VCaP (cell line): ENCODE results near the gene SLC6A11.

Experiments
- H3K27ac ChIP-seq: fragments of 450-650 bp; 2 replicates; pipeline ENCODE4 v1.5.1; 2017
- TF ChIP-seq, protein P1 (sequence below): fragments of 450-650 bp; conservative IDR thresholded peaks from 2 replicates; pipeline ENCODE4 v1.5.1; 2017; ENCODE audit warnings: mild to moderate bottlenecking, moderate library complexity

The SLC6A11 gene

DNA sequence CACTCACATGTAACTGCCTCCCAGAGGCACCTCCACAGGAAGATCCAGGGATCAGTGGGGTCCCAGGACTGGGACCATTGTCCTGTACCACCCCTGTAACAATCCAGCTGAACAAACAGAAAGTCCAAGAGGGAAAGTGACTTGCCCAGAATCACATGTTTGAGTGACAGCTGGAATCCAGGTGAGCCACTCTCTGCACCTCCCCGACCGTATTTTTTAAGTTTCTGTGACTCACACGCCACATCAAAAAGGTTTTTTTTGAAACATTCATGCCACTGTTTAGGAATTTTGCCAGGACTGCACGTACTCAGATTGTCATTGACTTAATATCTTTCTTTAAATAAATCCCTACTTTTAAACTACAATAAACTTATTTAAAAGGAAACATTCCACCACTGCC lies 166.8 kb downstream of the SLC6A11 start:
- peak overlapping the region; percentile 19; the same call in 1 of the 2 replicates for H3K27ac ChIP-seq
- TF ChIP-seq, protein P1, sequence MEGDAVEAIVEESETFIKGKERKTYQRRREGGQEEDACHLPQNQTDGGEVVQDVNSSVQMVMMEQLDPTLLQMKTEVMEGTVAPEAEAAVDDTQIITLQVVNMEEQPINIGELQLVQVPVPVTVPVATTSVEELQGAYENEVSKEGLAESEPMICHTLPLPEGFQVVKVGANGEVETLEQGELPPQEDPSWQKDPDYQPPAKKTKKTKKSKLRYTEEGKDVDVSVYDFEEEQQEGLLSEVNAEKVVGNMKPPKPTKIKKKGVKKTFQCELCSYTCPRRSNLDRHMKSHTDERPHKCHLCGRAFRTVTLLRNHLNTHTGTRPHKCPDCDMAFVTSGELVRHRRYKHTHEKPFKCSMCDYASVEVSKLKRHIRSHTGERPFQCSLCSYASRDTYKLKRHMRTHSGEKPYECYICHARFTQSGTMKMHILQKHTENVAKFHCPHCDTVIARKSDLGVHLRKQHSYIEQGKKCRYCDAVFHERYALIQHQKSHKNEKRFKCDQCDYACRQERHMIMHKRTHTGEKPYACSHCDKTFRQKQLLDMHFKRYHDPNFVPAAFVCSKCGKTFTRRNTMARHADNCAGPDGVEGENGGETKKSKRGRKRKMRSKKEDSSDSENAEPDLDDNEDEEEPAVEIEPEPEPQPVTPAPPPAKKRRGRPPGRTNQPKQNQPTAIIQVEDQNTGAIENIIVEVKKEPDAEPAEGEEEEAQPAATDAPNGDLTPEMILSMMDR: no peak

DNA sequence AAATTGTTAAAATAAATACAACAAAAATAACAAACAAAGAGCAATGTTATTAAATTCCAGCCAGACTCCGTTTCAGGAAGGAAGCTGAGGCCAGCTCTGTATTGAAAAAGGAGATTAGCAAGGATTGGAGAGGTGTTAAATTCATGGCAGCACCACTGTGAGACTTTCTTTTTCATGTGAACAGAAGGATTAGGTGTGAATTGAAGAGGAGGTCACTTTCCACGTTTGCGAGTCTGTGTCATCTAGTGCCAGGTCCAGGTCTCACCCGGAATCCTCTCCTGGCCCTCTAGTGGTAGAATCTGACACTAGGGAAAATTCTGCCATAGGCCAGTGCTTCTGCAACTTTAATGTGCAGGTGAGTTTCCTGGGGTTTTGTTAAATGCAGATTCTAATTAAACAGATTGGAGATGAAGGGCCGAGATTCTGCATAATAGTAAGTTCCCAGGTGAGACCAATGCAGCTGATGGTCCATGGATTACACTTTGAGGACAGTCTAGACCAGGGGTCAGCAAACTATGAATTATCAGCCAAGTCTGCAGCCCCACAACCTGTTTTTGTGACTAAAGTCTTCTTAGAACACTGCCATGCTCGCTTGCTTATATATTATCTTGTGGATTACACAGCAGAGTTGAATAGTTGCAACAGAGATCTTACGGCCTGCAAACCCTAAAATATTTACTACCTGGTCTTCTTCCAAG lies 167.3 kb downstream of the SLC6A11 start:
- H3K27ac ChIP-seq: peak overlapping the region; percentile 19; the same call in 1 of the 2 replicates
- TF ChIP-seq, protein P1: peak; percentile 95

DNA sequence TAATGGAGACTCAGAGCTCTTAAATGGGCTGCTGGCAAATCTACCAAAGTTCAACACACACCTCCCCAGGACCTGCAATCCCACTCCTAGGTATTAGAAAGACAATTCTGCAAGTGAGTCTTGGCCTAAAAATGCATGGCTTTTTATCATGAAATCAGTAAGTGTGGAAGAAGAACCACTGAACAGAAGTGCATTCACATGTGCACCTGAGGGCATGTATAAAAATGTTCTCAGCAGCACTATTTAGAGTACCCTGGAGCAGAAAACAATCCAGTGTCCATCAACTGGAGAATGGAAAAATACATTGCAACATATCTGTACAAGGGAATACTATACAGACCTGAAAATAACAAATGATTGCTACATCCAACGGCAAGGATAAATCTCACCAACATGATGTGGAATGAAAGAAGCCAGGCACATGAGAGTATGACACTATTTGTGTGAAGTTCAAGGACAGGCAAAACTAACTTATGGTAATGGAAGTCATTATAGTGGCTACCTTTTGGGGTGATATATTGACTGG lies 168.4 kb downstream of the SLC6A11 start:
- no peak overlapping the region for H3K27ac ChIP-seq
- TF ChIP-seq, protein P1: no peak

DNA sequence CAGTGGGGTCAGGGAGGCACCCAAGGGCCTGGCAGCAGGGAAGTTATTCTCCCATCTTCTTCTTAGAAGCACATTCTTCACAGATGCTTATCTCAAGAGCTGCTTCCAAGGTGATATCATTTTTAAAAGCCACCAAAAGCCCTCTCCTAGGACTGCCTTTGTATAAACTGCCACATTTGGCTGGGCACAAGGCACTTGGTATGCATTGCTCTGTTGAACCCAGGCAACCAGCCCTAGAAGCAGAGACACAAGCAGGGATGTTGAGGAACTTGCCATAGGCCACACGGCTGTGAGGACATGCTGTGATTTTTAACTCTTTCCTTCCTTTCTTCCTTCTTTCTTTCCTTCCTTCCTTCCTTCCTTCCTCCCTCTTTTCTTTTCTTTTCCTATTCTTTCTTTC lies 169.2 kb downstream of the SLC6A11 start:
- no peak overlapping the region for H3K27ac ChIP-seq
- TF ChIP-seq, protein P1: no peak

DNA sequence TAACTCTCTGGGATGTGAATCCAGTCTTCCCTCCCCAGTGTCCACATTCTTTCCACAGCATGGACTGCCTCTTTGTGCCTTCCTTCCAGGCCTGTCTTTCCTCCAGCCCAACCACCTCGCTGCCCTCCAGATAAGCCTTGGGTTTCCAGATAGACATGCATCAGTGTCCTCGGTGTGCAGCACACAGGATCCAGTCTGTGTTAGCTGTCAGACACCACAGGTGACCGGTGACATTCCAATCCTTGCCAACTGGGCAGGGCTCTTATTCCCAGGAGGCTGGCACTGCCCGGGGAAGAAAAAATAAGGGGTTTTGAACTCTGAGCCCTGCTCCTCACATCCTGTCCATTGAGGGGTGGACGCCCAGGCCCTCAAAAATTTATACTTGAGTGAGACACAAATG lies 170.6 kb downstream of the SLC6A11 start:
- TF ChIP-seq, protein P1: no peak
- no peak overlapping the region for H3K27ac ChIP-seq

DNA sequence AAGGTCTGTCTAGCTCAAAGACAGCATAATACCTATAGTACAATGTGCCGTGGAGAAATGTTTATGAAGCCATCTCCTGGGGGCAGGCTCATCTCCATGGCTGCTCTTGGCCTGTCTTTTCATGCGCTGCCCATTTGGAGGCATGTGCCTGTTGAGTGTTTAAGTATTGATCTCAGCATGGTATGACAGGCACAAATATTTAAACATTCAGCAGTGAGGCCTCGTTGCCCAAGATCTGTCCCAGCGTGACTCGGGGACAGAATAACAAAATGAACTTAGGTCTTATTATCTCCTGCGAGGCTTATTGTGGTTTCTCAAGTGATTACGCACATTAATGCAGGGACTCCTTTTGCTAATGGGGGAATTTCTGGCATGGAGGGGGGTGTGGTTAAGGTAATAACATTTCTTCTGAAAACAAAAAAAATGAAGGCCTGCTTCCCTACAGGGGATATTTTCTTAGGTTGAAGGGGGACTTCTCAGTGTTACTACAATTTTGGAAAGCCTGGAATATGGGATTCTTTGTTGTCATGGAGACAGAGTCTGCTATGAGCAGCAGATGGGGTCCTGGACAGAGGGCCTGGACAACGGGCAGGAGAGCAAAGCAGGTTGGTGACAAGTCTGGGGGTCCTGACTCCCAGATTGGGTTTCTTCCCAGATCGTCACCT lies 172.1 kb downstream of the SLC6A11 start:
- H3K27ac ChIP-seq: no peak overlapping the region
- TF ChIP-seq, protein P1: no peak

DNA sequence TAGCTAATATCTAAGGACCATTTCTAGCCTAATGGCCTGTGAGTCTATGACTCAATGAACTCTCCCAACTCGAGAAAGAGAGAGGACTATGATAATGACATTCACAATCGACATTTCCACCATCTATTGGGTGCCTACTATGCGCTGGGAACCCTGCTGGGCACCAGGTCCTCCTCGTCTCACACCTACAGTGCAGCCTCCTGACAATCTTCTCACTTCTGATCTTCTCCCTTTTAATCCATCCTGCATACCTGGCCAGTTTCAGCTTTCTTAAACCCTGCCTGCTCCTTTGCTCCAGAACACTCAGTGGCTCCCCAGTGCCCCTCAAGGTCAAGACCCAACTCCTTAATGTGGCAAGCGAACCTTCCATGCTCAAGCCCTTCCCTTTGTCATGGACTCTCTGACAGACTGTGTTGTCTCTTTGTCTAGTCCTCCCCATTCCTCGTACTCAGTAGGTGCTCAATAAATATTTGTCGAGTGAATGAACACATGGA lies 173.0 kb downstream of the SLC6A11 start:
- TF ChIP-seq, protein P1: no peak
- no peak overlapping the region for H3K27ac ChIP-seq
